Middle frontal gyrus (tissue), 1 donor: ENCODE measurements around the gene EMID1.

Source experiments
- DNase-seq: peaks from one replicate; pipeline ENCODE4 v3.0.0-alpha.2; 2015; ENCODE audit warnings: low spot score; ENCODE audit errors: extremely low spot score

EMID1 gene

DNA sequence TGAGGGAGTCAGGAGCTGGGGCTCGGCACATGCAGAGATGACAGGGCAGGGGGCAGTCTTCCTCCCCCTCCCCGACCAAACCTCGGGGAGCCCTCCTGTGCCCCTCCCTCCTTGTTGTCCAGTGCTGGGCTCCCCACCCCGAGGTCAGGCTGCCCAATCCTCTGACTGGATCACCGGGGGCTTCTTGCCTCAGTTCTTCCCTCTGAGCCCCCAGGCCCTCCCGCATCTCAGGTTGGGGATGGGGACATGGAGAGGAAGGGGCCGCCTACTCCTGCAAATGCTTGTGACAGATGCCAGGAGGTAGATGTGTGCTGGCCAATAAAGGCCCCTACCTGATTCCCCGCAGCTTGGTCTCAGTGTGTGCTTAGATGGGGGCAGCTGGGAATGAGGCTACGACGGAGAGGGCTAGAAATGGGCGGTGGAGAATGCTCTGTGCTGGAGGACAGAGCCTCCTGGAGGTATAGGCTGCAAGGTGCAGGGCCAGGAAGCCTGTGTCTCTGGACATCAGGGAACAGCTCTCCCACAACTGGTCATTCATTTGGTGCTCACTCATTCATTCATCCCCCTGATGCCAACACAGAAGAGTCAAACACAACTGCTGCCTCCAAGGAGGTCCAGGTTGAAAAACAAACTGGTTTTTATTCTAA is 53.7 kb downstream of the EMID1 start:
- no peak for DNase-seq

DNA sequence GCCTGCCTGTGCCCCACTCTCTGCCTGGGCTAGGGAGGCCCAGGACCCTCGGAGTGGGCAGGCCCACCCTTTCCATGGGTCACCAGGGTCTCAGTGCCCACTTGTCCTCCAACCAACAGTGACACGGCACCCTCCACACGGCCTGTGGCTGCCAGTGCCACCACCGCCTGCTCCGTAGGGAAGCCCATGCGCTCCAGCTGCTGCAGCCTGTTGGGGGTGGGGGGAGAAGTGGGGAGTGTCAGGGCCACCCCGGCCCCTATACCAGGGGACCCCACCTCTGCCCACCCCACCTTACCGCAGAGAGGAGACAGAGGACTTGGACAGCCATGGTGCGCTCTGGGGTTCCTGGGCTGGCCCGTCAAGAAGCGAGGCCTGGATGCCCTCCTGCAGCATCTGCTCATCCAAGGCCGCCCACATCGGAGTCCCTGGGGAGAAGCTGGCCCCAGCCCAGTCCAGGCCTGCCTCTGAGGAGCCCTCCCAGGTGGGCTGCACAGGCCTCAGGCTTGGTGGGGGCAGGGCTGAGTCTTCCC is 54.4 kb downstream of the EMID1 start:
- DNase-seq, result no peak

DNA sequence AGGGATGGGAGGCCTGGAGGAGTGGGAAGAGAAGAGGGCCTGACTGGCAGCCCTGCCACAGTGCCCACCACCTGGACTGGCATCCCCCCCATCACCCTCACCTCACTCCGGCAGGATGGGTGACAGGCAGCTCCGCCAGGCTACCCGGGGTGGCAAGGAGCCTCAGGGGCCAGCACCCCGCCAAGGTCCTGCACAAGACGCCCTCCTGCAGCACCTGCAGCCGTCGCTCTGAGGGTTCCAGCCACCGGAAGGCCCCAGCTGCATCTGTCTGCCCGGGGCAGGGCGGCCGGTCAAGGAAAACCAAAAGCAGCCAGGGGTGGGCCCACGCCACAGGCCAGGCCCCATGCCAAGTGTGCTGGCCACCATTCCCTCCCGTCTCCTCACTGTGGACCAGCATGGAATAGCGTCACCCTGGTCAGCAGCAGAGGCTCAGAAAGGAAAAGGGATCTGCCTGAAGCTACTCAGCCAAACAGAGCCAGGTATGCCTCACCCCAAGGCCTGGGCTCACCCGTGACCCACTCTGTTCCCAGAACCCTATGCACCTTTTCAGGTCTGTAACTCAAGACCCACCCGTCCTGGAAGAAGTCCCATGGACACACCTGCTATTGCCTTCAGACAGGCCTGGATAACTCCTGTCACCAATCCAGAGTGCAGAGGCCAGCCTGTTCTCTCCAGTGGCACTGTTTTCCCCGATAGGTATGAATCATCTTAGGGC is 55.1 kb downstream of the EMID1 start:
- DNase-seq, result no peak

DNA sequence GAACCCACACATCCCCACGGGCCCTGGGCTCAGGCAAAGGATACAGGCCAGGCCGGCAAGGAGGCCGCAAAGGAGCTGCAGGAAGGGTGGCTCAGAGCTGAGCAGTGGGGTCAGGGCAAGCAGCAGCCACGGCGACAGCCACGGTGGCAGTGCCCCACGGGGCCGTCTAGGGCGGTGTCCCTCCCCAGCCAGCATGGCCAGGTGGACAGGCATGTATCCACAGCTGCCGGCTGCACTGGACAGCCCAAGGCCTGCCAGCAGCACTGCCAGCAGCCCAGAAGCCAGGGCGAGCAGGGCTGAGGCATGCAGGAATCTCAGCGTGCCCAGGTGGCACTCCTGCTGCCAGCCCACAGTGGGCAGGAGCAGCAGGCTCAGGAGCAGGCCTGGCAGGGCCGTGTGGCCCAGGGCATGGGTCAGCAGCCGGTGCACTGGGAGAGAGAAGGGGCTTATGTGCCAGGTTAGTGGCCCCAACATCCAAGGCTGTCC is 58.1 kb downstream of the EMID1 start:
- DNase-seq, result no peak

DNA sequence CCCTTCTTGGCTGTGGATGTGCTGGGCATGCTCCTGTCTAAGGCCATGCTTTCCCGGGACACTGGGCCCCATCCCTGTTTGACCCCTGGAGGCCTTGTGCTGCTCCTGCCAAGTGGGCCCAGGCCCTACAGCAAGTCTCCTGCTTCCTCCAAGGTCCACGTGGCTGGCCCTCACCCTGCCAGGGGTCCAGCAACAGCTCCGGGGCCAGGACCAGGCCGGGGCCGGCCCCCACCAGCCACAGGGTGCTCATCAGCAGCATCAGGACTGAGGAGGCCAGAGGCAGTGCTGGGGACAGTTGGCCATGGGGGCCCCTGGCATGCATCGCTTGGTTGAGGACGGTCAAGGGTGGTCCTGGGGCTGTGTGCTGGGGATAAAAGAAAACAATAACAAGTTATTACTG is 59.6 kb downstream of the EMID1 start:
- no peak for DNase-seq

DNA sequence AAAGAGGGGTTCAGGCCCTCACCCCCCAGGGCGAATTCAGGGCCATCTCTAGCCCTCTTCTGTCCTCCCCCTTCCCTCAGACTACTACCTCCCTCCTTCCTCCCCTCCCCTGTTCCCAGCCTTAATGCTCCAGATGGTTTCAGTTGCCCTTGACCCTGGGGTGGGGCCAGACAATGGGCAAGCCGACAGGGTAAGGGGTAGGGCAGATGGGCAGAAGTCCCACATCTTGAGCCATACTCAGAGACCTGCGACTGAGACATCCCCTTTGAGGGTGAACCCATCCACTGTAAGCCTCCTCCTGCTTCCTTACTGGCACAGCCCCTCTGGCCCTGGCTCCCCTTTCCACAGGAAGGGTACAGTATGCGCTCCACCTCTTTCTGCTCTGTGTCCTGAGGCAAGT is 60.2 kb downstream of the EMID1 start:
- no peak for DNase-seq

DNA sequence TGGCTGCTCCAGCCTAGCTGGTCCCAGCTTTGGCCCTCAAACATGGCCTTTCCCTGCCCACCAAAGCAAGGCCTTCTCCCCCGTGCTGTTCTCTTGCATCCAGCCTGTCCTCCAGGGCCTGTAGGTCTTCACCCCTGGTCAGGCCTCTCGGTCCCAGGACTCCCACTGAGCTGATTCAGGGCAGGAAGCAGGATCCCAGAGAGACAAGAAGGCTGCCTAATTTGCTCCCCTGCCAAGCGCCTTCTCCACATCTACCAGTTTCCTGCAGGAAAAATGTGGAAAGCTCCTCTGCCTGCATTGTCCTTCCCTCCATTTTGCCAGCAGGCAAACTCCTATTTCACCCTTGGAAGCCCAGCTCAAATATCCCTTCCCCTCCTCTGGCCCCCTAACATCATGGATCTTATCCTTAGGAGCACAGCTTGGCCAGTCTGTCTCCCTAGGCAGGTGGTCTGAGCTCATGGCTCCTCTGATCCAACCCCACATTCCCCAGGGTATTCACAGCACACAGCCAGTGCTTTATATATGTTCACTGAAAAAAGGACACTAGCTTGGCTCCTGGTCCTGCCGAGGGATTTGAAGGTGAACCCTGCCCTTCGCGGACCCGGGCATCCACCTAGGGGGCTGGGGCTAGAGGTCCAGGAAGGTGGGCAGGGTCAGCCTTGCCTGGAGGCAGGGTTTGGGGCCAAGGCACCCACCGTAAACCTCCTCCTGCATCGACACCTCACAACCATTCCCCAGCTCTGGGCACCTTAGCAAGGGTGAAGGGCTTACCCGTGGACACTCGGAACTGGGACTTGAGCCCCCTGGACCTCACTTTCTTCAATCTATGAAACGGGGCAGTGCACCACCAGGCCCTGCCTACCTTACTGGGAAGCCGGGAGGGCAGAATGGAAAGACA is 61.1 kb downstream of the EMID1 start:
- no peak for DNase-seq

DNA sequence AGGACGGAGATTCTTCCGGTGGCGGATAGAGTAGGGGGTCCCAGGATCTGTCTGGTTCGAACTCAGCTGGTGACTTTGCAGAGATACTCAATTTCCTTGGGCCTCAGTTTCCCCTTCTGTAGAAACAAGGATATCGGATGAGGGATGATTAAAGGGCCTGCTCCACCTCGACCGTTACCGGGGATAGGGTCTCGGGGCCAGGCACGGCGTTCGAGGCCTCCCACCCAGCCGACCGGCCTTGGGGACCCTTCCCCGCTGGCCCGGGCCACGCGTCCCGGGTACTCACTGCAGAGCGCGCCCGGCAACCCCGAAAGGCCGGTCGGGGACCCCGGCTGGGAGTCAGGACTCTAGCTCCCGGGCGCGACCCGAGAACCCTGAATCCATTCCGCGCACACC is 61.8 kb downstream of the EMID1 start:
- no peak for DNase-seq

DNA sequence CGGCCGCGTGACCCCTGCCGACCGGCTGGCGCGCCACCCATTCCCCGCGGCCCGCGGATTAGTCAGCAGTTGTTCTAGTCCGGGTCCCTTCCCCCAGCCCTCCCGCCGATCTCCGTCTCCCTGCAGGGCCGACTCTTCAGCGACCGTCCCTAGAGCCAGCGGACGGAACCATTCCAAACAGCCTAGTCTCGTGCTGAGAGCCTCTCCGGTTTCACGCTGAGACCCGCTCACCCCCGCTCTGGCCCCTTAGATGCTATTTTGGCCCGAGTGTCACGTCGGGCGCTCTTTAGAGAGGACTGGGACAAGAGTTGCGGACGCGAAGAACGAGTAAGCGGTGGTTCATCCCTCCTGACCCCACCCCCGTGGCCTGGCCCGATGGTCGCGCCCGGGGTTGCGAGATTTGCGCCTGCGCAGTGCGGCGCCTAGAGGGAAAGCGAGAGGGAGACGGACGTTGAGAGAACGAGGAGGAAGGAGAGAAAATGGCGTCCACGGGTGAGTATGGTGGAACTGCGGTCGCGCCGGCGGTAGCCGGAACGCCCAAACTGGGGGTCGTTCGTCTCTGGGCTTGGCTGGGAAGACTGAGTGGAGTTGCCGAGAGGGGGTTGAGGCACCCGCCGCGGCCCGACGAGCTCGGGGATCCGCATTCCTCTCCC is 62.3 kb downstream of the EMID1 start, which contains the start of the genes EWSR1 and RHBDD3:
Gene EWSR1, plus strand, starts transcription at position 411 of the 653 bp plus-strand sequence. Its CDS starts 69 bp downstream, at position 480.
Gene RHBDD3, minus strand, starts transcription at position 124 of the 653 bp plus-strand sequence. CDS start 2,355 bp downstream, outside the sequence.
- DNase-seq, result peak; percentile 88

DNA sequence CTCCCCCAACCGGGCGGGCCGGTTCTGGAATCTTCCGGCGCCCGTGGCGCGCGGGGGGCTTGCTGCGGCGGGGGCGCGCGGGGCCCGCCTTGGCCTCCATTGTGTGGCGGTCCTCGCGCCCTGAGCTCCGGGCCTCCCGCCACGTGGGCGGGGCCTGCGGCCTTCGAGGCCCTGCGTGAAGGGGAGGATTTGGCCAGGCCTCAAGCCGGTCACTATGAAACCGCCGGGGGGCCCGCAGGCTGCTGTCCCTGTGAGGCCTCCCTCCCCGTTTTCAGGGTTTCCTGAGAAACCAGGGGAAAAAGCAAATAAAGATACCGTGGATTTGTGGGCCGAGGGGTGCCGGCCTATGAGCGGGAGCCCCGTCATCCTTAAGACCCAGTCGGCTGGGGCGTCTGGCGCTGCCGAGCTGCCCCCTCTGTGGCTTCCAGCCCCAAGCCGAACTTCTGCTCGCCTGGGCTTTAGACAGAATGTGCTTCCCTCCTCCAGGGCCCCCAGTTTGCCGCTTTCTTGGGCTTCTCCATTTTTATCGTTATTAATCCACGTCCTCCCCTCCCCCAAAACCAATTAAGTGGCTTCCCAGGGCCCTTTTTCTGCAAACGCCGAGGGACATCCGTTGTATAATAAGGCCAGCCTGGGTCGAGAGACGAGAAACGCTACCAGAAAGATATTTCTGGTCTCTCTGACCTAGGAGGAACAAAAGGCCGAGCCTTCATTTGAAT is 63.0 kb downstream of the EMID1 start:
- no peak for DNase-seq

DNA sequence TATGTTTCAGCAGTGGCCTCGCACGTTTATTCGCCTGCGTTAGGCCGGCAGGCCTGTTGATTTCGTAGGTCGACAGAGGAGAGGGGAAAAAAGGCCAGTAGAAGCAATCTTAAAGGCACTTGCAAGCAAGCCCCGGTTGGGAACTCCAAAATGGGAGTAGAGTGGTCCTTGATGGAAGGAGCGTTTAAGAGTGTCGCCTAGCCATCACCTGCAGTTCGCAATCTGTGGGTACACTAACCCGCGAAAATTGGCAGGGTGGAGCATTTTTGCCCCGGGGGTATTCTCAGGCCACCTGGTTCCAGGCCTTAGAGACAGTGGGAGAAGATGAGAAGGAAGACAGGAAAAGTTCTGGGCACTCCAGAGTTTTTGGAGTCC is 63.5 kb downstream of the EMID1 start:
- no peak for DNase-seq

DNA sequence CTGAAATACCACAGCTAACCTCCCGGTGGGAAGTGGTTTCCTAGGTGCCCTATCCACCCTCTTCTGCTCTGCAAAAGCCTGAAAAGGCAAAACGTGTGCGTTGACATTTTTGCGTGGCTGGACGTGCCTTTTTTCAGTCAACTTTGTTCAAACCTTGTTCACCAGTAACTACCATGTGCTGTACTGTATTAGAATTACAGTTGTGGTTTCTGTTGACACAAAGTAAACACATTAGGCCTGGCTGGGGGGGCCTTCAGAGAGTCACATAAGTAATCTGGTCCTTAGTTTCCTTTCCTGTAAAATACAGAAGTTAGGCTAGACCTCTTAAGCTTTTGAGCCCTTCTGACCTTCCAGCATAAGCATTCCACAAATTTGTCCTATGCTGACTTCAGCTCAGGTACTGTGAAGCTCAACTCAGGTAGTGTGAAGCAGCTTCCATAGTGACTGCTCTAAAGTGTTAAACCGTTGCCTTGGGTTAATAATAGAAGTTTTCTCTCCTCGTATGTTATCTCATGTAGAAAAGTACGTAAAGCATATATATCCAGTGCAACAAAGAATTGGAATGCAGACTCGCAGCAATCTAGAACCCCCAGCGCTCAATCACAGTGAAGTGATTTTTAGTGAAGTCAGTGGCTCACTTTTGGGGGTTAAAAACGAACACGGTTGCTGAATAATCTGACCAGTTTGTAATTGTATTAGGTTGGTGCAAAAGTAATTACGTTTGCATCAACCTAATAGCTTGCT is 64.2 kb downstream of the EMID1 start:
- no peak for DNase-seq

DNA sequence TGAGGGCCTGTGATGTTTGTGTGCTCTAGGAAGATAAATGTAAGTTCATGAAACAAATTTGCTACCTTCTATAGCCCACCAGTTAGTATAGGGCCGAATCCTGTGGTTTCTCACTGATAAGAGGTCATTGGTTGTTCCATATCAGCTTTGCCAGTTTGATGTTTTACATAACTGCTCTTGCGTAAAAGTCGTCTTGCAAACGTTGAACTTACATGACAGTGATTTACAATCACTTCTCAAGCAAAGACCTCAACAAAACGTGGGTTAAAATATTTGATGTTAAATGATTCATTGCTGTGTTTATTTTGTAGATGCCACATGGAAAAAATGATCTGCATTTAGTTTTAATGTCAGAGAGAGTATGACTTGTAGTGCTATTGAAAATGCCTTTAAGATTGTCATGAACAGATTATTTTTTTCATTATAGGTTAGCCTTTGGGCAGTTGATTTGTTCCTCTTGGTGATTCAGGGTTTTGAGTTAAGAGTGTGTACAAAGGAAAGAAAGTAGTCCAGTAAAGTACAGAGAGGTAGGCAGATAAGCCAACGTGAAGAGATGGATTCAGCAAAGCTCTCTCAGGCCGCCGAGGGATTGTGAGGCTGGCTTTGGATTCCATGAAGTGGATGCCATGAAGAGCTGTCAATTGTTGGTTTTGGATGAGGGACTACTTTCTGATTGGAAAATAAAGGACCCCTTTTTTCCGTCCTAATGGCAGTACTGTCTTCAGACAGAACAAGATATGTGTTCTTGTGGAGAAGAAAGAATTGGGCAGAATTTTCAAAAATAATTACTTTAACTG is 65.0 kb downstream of the EMID1 start:
- no peak for DNase-seq

DNA sequence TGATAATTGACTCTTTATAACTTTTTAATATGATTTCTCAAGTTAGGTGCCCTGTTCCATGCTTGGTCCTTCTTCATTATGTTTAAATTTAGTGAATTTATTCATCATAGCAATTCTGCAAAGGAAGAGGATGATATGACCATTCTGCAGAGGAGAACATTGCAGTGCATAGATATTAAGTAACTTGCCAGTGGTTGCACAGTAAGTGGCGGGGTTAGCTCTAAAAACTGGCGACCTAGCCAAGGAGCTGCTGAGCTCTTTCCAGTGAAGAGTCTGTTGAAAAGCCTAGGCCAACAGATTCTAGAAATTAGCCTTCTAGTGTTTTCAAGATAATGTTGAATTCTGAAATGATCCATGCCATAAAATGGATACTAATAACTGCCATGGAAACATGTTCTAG is 66.9 kb downstream of the EMID1 start:
- no peak for DNase-seq

DNA sequence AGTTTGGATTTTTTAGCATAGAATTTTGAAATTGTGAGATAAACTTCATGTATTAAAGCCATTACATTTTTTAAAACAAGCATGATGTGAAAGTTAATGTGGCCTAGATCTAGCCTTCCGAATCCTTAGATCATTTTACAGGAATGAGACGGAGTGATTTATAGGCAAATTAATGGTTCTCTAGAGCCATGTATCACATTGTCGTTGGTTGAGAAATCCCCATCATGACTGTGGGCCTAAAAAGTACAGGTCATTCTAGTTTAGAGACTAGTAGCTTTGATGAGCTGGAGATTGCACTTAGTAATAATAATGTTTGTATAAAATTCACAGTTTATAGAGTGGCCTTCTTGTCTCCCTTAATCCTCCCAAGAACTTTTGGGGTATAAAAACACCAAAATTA is 69.5 kb downstream of the EMID1 start:
- DNase-seq, result no peak

DNA sequence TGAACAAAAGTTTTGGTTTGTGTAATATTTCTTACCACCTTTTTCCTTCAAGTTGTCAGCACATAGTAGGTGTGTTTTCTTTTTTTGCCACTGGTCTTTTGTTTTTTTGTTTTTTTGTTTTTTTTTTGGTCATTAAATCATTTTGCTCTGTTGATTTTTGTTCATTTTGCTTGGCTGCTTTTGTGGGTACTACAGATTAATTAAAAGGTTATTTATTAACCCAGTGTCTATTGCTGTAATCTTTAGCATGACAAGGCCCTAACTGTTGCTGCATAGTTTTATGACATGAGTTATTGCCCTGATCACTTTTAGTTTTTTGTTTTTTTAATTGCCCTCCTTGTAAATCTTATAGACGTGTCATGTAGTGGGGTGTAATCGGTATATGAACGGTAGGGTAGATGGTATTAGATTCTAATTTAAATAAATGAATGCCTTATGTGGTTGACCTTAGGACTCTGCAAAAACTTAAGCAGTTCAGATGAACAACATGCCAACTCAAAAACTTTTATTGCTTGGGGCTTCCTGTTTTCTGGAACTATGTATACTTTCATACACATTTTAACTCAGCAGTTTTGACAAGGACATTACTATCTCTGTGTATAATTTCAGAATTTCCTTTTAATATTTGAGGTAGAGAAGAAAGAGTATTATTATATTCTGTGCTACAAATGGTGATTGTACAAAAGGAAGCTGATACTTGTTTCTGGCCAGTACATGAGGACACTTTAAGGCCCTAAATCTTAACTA is 70.3 kb downstream of the EMID1 start:
- no peak for DNase-seq

DNA sequence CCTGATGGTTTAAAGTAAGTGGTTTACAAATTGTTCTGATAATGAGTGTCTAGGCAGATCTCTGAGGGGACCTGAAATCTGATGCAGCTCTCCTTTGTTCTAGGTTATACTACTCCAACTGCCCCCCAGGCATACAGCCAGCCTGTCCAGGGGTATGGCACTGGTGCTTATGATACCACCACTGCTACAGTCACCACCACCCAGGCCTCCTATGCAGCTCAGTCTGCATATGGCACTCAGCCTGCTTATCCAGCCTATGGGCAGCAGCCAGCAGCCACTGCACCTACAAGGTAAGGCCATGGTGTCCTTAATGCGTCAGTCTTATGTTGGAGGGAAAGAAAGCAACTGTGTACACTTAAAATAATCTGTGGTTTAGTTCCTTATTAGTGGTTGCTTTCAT is 72.2 kb downstream of the EMID1 start:
- DNase-seq, result no peak

DNA sequence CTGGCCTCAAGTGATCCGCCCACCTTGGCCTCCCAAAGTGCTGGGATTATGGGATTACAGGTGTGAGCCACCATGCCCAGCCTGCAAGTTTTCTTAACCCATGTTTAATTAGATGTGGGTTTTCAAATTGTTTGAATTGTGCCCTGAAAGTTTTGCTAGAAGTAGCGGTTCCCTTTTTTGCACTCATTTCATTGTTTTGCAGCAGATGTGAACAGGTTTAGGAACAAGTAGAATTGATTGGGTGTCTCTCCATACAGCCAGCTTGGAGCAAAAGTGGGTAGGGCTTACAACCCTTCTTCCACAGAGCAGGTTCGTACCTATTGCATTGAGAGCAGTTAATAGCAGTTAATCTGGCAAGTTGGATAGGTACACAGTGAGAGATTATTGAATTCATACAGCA is 78.5 kb downstream of the EMID1 start:
- no peak for DNase-seq
